C4-2B (cell line): Measurements from ENCODE around the gene FADS2.

ENCODE experiments used
- H3K27ac ChIP-seq: fragments of 450-650 bp; 2 replicates; pipeline ENCODE4 v1.5.1; 2017
- ZFX ChIP-seq: fragments of 450-650 bp; IDR thresholded peaks from 2 replicates; pipeline ENCODE4 v1.6.1; 2017
- TF ChIP-seq, protein P1 (sequence below): fragments of 450-650 bp; conservative IDR thresholded peaks from 2 replicates; pipeline ENCODE4 v1.5.1; 2017; ENCODE audit warnings: mild to moderate bottlenecking

FADS2 gene

DNA sequence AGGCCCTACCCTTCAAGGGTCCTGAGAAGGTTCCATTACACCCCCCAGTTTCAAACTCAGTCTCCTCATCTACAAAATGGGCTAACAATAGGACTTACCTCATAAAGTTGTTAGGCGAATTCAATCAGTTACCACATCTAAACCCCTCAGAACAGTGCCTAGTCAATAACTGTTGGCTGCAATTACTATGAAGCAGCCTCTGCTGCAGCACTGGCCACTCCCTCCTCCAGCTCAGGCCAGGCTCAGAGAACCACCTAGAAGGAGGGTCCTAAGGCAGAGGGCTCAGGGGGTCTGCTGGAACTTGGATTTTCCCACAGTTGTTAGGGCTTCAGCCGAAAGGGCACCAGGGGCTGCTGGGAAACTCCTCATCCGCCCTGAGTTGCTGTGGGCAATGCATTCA lies 58.5 kb downstream of the FADS2 start:
- H3K27ac ChIP-seq = no peak overlapping the region
- TF ChIP-seq, protein P1, sequence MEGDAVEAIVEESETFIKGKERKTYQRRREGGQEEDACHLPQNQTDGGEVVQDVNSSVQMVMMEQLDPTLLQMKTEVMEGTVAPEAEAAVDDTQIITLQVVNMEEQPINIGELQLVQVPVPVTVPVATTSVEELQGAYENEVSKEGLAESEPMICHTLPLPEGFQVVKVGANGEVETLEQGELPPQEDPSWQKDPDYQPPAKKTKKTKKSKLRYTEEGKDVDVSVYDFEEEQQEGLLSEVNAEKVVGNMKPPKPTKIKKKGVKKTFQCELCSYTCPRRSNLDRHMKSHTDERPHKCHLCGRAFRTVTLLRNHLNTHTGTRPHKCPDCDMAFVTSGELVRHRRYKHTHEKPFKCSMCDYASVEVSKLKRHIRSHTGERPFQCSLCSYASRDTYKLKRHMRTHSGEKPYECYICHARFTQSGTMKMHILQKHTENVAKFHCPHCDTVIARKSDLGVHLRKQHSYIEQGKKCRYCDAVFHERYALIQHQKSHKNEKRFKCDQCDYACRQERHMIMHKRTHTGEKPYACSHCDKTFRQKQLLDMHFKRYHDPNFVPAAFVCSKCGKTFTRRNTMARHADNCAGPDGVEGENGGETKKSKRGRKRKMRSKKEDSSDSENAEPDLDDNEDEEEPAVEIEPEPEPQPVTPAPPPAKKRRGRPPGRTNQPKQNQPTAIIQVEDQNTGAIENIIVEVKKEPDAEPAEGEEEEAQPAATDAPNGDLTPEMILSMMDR = no peak
- no peak for TF ChIP-seq ZFX

GRCh38 chr11:61887839-61888494 lies 59.9 kb downstream of the FADS2 start:
- no peak overlapping the region for H3K27ac ChIP-seq
- TF ChIP-seq ZFX = no peak
- TF ChIP-seq, protein P1 = no peak

DNA sequence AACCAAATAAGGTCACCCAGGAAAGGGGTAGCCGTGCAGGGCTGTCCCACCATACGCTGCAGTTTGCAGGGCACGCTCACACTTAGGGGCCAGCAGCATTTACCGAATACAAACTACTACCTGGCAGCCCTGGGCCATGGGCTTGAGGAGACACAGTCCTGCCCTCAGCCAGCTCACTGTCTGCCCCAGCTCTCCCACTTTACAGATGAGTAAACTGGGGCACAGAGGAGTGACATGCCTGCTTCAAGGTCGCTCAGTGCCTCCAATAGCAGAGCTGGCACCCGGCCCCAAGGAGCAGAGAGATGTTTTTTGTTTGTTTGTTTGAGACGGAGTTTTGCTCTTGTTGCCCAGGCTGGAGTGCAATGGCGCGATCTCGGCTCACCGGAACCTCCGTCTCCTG lies 60.5 kb downstream of the FADS2 start:
- TF ChIP-seq, protein P1 = no peak
- no peak for TF ChIP-seq ZFX
- H3K27ac ChIP-seq = no peak overlapping the region

- no peak for TF ChIP-seq ZFX
- TF ChIP-seq, protein P1 = no peak
- no peak overlapping the region; the same call in 1 of the 2 replicates for H3K27ac ChIP-seq
These were observed 61.7 kb downstream of the FADS2 start for GRCh38 chr11:61889831-61890230.

DNA sequence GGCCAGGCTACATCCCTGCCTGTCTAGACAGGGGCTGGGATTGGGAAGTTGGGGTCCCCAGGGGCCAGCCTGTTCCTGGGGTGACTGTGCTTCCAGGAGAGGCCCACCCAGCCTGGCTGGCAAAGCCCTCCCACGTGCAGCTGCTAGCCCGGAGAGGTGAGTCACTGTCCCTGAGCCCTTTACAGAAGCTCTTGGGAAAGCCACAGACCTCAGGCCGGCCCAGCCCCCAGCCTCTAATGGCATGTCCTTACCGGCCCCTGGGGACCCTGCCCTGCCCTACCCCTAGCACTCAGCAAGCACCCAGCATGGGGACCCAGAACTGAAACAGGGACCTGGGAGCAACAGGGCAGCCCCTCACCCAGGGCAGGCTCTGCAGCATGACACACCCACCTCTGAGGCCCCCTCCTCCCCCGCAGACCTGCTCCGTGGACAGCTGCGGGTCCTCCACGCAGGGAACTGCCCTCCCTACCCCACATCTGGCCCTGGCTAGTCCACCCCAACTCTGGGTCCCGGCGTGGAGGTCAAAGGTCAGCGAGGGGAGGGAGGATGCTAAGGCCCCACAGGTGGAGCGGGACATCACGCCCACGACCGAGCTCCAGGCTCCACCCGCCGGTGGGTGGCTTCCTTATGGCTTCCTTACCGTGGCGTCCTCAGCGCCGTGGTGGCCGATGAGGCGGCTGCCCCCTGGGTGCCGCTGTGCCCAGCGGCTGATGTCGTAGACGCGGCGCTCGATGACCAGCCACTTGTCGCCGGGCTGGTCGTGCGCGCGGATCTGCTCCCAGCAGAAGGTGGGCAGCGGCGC lies 62.6 kb downstream of the FADS2 start:
- peak overlapping the region; percentile 76 for H3K27ac ChIP-seq
- TF ChIP-seq, protein P1 = no peak; the same call in 1 of the 2 replicates

DNA sequence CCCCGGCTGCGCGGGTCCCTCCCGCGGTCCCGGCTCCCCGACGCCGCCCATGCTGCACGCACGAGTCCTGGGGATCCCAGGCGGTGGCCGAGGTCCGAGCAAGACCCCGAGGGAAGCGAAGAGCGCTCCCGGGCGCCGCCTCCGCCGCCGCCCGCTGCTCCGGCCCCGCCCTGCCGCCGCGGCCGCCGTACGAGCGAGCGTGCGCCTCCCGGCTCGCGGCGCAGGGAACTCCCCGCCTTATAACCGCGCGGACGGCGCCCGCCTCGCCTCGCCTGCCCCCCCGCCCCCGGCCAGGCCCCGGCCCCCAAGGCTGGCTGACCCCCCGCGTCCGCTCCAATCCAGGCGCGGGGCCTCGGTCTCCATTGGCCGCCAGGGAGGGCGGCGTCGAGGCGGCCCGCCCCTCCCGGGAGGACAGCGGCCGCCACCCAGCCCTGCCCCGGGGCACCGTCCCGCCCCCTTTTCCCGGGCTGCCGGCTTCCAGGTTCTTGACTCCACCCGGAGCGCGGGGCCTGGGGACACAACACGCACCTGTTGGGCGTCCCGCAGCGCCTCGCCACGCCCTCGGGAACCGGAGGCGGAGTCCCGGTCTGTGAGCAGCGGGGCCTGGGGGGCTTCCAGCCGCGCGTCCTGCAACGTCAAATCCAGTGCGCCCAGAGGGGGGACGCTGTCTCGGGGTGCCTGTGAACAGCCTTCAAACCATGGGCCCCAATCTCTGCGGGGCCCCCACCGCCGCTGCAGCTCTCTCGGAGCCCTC lies 63.4 kb downstream of the FADS2 start, which contains the start of gene FADS3:
TSS of gene FADS3 (minus strand) at position 215 of the 754 bp plus-strand sequence. CDS start at position 51, 164 bp downstream.
- peak within 1 kb of the TSS; percentile 76 for H3K27ac ChIP-seq
- no peak for TF ChIP-seq ZFX
- TF ChIP-seq, protein P1 = no peak; the same call in 1 of the 2 replicates

GRCh38 chr11:61892085-61892370 lies 63.9 kb downstream of the FADS2 start:
- TF ChIP-seq ZFX = no peak
- TF ChIP-seq, protein P1 = no peak
- H3K27ac ChIP-seq = peak overlapping the region; percentile 76
